ENCODE data around the gene OSBPL6.

DNA sequence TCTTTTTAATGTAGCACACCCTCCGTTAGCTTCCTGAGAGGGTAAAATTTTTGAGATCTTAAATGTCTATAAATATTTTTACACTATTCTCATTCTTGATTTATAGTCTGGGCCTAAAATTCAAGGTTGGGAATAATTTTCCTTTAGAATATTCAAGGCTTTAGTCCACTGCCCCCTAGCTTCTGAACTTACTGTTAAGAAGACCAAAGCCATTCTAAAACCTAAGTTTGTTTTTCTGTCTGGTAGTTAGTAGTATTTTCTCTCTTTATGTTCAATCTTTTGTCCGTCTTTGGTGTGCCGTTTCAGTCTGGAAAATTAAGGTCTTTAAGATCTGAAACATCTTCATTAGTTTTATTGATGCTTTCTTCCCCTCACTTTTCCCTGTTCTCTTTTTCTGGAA lies 14.5 kb downstream of the OSBPL6 start:
- TF ChIP-seq, protein P1, sequence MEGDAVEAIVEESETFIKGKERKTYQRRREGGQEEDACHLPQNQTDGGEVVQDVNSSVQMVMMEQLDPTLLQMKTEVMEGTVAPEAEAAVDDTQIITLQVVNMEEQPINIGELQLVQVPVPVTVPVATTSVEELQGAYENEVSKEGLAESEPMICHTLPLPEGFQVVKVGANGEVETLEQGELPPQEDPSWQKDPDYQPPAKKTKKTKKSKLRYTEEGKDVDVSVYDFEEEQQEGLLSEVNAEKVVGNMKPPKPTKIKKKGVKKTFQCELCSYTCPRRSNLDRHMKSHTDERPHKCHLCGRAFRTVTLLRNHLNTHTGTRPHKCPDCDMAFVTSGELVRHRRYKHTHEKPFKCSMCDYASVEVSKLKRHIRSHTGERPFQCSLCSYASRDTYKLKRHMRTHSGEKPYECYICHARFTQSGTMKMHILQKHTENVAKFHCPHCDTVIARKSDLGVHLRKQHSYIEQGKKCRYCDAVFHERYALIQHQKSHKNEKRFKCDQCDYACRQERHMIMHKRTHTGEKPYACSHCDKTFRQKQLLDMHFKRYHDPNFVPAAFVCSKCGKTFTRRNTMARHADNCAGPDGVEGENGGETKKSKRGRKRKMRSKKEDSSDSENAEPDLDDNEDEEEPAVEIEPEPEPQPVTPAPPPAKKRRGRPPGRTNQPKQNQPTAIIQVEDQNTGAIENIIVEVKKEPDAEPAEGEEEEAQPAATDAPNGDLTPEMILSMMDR (IDR thresholded peaks at IDR 0.05; ENCODE audit: low read length), result no peak; the same call in 1 of the 2 replicates
- TF ChIP-seq EZH2 (optimal IDR thresholded peaks at IDR 0.05; ENCODE audit: low read depth, low read length), result no peak
